ENCODE data around the gene MED13L. TPM values are rescaled to one million over a fixed set of nuclear protein-coding genes. Genes with fewer than 3 reads are reported as not detected.
"Not testable (repeated sequence)": the region's sequence is repeated elsewhere in the genome, so short reads cannot be mapped to it uniquely, and the experiment has no call there.

Gene MED13L
- polyA plus RNA-seq, 3 donors: 69.2 to 91.0 (median 81.3) TPM

DNA sequence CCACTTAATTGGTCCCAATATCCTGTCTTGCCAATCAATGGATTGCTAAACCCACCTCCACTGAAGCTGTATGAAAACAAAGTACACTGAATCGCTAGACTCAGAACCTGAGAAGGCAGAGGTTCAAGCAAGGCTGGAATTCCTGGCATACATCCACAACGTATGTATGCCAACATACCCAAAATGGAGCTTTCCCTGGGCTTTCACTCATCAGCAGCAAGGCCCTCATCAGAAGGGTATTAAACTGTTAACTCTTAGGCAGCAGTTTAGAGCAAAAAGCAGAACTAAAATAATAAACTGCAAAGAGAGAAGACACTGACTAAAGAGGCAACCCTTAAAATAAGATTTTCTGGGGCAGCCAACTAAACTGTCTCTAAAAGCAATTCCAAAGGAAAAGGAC is 13.6 kb downstream of the MED13L start:
- no peak for DNase-seq (ENCODE audit: extremely low read depth in 1 of 11, low read depth in 9 of 11, low spot score in 4 of 11)

DNA sequence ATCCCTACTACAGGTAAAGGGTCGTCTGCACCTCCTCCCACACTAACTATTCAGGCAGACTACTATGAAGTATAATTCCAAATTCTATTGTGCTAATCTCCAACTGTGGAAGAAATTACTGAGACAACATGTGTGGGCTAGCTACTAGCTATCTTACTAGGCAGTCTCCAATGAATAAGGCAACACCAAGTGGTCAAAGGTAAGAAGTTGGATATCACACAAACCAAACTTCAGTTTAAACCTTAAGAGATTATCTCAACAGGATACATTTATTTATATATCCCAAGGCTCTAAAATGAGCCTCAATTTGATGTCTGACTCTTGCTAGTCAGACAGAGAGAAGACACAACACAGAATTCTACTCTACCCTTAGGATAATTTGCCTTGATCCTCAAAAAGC is 14.1 kb downstream of the MED13L start:
- DNase-seq (ENCODE audit: extremely low read depth in 1 of 11, low read depth in 9 of 11, low spot score in 4 of 11): no peak

DNA sequence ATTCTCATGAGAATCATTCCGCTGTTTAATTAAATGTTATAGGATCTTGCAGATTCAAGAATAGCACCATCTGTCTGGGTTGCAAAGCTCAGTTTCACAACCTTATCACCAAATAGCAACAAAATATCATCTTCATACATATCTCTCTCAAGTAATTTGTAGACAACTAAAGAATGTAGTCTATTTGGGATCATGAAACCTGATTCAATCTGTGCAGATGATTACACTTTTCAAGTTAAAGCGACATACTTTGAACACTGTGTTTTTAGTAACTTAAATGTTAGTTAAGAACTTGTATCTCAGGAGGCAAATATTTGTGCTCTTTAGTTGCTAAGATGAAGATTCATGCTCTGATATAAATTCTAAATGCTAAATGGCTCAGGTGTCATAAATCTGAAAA is 14.8 kb downstream of the MED13L start:
- no peak for DNase-seq (ENCODE audit: extremely low read depth in 1 of 11, low read depth in 9 of 11, low spot score in 4 of 11)

- DNase-seq (ENCODE audit: extremely low read depth in 1 of 11, low read depth in 9 of 11, low spot score in 4 of 11): no peak
Measured at GRCh38 chr12:116261525-116262100, 15.9 kb downstream of the MED13L start.

DNA sequence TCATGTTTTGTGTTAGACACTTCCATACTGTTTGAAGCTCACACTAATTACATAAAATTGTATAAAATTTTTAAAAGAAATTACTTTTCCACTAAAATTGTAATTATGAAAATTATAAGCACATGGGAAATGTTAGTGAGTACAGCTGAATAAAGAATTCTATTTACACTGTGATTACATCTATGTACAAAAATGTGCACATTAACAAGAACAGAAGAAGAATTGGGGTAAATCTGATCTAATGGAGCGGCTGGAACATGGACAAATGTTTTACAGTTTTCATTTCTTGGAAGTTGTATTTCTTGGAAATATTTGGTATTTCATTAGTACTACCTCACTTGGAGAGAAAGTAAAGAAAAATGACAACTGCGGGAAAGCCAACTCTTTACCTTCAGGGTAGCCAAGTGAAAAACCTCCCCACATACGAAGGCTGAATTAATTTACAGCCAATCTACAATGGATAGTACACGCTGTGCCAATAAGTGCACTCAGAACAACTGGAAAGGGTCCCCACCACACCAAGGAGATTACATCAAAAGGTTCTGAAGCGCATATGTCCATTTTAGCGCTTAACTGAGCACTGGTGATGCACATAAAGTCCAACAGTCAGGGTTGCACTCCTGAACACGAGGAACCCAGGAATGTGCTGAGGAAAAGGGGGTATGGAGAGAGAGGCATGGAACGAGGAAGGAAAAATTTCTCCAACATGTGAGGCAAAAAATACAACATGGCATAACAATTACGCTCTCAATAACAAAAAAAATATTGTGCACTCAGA is 17.5 kb downstream of the MED13L start:
- no peak for DNase-seq (ENCODE audit: extremely low read depth in 1 of 11, low read depth in 9 of 11, low spot score in 4 of 11)

DNA sequence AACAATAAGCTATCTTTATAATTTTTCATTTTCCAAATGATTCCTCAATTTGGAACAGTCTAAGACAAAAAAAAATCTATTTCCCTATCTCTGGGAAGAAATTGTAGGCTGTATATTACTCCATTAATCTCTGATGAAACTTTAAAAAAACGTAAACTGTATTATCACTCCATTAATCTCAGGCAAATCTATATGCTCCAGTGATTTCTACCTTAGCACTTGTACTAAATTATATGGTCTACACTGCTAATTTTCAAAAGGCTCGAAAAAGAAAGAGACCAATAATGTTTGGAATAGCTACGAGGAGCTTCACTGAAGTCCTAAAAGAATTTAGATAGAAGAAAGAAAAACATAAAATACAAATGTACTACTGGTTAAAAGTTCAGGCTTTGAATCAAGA is 19.7 kb downstream of the MED13L start:
- DNase-seq (ENCODE audit: extremely low read depth in 1 of 11, low read depth in 9 of 11, low spot score in 4 of 11): no peak

DNA sequence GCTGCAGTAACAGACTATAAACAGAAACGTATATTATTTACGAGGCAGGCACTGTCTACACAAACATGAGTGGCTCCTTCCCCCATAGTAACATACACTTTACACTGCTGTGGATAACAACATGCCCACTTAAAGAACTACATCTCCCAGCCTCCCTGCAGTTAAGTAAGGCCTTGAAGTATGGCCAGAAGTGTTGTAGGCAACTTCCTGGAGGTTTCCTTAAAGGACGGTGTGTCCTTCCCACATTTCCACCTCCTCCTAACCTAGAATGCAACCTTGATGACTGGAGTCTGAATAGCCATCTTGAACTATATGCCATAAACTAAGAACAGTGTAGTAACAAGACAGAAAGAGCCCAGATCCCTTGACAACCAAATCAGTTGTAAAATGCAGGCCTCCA is 20.3 kb downstream of the MED13L start:
- peak in 2 of 11 donors; percentile 16 to 25 for DNase-seq (ENCODE audit: extremely low read depth in 1 of 11, low read depth in 9 of 11, low spot score in 4 of 11)

DNA sequence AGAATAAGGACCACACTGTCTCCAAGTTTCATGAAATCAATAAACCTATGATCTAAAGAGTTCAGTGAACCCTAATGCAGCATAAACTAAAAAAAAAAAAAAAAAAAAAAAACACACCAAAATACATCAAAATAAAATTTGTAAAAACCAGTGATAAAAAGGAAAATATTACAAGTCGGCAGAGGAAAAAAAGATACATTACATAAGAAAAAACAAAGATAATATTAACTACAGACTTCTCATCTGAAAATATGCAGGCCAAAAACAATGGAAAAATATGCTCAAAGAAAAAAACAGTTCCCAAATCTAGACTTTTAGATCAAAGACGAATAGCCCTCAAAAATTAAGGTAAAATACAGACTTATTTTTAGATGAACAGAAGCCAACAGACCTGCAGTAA is 27.6 kb downstream of the MED13L start:
- no peak for DNase-seq (ENCODE audit: extremely low read depth in 1 of 11, low read depth in 9 of 11, low spot score in 4 of 11)

DNA sequence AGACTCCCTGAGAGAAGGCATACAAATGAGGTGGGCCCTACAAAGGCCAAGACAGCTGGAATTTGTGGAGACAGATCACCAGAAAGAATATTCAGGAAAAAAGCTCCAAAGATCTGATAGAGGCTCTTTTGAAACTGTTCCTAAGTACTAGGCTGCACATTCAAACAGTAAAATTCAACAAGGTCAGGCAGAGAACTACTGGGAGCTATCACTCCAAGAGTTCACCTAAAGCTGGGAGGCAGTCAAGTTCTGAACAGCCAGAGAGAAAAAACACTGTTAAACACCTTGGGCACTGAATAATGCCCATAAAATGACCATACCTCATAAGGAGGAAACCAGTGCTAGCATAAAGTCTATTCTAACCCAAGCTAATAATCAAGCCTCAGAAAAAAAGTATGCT is 28.6 kb downstream of the MED13L start:
- no peak for DNase-seq (ENCODE audit: extremely low read depth in 1 of 11, low read depth in 9 of 11, low spot score in 4 of 11)

DNA sequence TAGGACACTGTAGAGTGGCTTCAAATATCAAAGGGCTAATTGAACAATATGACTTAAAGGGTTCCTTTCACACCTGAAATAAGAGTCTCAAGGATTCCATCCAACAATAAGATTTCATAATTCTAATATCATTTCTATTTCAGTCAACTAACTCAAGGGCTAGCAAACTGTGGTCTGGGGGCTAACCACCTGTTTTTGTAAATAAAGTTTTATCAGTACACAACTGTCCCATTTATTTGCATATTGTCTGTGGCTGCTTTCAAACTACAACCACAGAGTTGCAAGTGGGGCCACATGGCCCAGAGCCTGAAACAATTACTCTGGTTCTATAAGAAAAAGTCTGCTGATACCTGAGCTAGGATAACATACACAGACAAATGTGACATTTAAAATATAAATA is 29.1 kb downstream of the MED13L start:
- no peak for DNase-seq (ENCODE audit: extremely low read depth in 1 of 11, low read depth in 9 of 11, low spot score in 4 of 11)

- DNase-seq (ENCODE audit: extremely low read depth in 1 of 11, low read depth in 9 of 11, low spot score in 4 of 11): peak in 7 of 11 donors; percentile 31 to 55 (median 41)
Measured at GRCh38 chr12:116247377-116247776, 30.1 kb downstream of the MED13L start.

DNA sequence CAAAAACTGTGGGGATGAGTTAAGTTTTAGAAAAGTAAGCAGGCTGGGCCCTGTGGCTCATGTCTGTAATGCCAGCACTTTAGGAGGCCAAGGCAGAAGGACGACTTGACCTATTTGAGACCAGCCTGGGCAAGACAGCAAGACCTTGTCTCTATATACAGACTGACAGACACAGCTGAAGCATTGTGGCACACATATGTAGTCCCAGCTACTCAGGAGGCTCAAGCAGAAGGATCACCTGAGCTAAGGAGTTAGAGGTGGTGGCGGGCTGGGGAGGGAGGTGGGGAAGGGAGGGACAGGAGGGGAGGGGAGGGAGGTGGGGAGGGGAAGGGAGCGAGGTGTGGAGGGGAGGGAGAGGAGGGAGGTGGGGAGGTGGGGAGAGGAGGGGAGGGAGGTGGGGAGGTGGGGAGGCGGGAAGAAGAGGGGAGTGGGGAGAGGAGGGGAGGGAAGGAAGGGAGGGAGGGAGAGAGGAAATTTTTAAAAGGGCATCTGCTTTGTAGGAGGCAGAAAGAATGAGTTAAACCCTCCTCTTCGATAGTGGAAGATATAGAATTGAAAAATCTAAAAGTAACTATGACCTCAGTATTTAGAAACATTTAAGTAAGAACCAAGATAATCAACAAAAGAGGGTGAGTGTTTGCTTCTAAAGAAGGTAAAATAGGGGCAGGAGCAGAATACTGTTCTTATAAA is 30.9 kb downstream of the MED13L start:
- no peak for DNase-seq (ENCODE audit: extremely low read depth in 1 of 11, low read depth in 9 of 11, low spot score in 4 of 11)

- no peak for DNase-seq (ENCODE audit: extremely low read depth in 1 of 11, low read depth in 9 of 11, low spot score in 4 of 11)
Measured at GRCh38 chr12:116245189-116245588, 32.3 kb downstream of the MED13L start.

GRCh38 chr12:116244474-116245090 is 32.9 kb downstream of the MED13L start:
- no peak for DNase-seq (ENCODE audit: extremely low read depth in 1 of 11, low read depth in 9 of 11, low spot score in 4 of 11)

- DNase-seq (ENCODE audit: extremely low read depth in 1 of 11, low read depth in 9 of 11, low spot score in 4 of 11): peak in 4 of 11 donors; percentile 32 to 52 (median 42)
Measured at GRCh38 chr12:116244001-116244400, 33.5 kb downstream of the MED13L start.

DNA sequence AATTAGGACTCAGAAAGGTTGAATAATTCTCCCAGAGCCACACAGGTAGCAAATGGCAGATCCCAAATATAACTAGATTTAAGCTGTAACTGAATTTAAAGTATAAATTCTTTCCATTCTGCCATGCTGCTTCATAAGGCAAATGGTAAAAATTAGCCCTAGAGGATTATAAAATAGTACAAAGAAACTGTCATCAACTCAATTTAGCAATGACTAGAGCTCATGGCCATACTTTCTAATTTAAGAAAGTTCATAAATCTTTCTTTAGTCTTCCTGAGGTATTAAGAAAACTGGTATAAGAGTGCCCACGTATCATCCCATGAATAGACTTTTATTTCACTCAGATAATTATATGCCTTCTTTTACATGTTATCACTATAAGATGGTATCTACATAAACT is 34.8 kb downstream of the MED13L start:
- no peak for DNase-seq (ENCODE audit: extremely low read depth in 1 of 11, low read depth in 9 of 11, low spot score in 4 of 11)

GRCh38 chr12:116241157-116241759 is 36.2 kb downstream of the MED13L start:
- no peak for DNase-seq (ENCODE audit: extremely low read depth in 1 of 11, low read depth in 9 of 11, low spot score in 4 of 11)

- not testable (repeated sequence) for DNase-seq (ENCODE audit: extremely low read depth in 1 of 11, low read depth in 9 of 11, low spot score in 4 of 11)
Measured at GRCh38 chr12:116238570-116239119, 38.8 kb downstream of the MED13L start.

DNA sequence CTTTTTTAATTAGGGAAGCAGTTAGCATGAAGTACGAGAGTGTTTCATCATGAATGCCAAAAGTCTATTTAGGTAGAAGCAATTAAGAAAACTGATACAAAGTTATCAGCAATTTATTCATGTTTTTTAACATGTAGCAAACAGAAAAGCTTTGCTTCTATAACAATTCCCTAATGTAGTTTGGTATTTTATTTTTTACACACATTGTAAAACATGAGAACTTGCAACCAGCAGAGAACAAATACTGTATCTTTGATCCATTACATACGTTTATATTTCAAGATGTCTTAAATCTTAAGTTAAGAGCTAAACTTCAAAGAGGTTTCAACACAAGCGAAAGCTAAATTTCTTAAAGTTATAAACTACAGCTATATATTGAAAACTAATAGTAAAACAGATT is 39.3 kb downstream of the MED13L start:
- no peak for DNase-seq (ENCODE audit: extremely low read depth in 1 of 11, low read depth in 9 of 11, low spot score in 4 of 11)
